AG10803 (cell line): Measurements from ENCODE around the gene APOO.
"Not testable (repeated sequence)": the region's sequence is repeated elsewhere in the genome, so short reads cannot be mapped to it uniquely, and the experiment has no call there.

Source experiments
- DNase-seq: peaks from one replicate; pipeline ENCODE4 v3.0.0; 2010; ENCODE audit warnings: low read depth
- H3K4me3 ChIP-seq: 2 replicates; pipeline ENCODE4 v1.5.1; 2011; ENCODE audit warnings: mild to moderate bottlenecking, low read length, control low read depth
- TF ChIP-seq, protein P1 (sequence below): conservative IDR thresholded peaks from 2 replicates; pipeline ENCODE4 v1.5.1; 2011; ENCODE audit warnings: mild to moderate bottlenecking, low read length, control low read depth, inconsistent platforms

APOO gene

DNA sequence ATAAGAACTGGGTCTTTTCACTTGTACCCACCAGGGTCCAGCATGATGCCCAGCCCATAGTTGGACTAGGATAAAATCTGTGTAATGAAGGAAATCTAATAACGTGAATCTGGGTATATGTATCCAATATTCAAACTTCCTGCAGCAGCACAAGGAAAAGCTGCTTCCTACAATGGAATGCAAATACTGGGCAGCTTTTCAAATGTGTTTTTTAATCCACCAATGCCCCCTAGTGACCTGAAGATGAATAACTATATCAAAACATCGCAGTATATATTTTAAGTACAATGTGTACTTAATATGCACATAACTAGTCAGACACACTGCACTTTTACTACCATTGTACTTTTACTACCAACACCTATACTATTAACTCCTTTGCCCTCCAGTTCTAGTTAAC, 5.3 kb downstream of the APOO start:
- TF ChIP-seq, protein P1, sequence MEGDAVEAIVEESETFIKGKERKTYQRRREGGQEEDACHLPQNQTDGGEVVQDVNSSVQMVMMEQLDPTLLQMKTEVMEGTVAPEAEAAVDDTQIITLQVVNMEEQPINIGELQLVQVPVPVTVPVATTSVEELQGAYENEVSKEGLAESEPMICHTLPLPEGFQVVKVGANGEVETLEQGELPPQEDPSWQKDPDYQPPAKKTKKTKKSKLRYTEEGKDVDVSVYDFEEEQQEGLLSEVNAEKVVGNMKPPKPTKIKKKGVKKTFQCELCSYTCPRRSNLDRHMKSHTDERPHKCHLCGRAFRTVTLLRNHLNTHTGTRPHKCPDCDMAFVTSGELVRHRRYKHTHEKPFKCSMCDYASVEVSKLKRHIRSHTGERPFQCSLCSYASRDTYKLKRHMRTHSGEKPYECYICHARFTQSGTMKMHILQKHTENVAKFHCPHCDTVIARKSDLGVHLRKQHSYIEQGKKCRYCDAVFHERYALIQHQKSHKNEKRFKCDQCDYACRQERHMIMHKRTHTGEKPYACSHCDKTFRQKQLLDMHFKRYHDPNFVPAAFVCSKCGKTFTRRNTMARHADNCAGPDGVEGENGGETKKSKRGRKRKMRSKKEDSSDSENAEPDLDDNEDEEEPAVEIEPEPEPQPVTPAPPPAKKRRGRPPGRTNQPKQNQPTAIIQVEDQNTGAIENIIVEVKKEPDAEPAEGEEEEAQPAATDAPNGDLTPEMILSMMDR = peak; percentile 54
- H3K4me3 ChIP-seq = 0 out of 2 replicates have a peak overlapping the region, but pooled peaks have one; percentile 15
- DNase-seq = peak; percentile 62

DNA sequence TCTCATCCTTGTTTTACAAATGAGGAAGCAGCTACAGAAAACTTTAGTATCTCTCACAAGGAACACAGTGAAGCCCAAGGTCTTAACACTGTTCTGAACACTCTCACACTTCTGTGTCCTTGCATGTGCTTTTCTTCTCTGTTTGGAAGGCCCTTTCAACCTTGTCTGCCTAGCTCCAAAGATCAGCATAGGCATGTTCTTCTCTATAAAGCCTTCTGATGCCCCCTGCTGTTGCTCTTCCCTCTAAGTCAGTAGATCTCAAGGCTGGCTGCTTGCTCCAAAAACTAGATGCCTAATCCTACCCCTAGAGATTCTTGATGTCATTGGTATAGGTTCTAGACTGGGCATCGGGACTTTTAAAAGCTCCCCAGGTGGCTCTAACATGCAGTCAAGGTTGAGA, 5.9 kb downstream of the APOO start:
- DNase-seq = peak; percentile 78
- H3K4me3 ChIP-seq = no peak overlapping the region
- TF ChIP-seq, protein P1 = peak; percentile 67

DNA sequence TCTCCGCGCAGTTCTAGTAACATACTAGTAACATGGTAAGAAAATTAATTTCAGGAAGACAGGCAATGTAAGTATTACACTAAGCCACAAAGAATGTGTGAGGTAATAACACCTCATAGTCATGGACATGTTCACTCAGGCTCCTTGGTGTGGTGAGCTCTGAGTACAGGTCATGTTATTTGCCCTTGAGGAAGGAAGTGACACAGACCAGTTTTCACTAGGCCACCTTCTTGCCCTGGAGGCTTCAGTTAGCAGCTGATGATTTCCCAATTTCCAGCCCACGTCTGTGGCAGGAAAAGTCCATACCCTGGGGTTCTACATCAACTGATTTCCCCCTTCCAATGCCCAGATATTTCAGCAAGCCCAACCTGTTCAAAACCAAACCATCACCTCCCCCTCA, 6.7 kb downstream of the APOO start:
- no peak overlapping the region for H3K4me3 ChIP-seq
- TF ChIP-seq, protein P1 = no peak
- peak; percentile 63 for DNase-seq

DNA sequence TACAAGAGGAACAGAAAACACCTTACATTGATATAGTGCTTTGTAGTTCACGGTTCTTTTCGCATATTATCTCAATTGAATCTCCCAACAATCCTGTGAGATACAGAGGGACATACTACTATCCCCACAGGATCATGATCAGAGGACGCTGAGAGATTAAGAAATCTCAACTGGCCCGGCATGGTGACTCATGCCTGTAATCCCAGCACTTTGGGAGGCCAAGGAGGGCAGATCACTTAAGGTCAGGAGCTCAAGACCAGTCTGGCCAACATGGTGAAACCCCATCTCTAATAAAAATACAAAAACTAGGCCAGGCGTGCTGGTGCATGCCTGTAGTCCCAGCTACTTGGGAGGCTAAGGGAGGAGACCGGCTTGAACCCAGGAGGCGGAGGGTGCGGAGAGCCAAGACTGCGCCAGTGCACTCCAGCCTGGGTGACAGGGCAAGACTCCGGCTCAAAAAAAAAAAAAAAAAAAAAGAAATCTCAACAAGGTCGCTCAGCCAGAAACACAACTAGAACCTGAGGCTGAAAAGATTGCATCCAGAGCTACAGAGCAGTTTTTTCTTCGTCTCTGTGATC, 7.4 kb downstream of the APOO start:
- TF ChIP-seq, protein P1 = no peak
- H3K4me3 ChIP-seq = no peak overlapping the region
- peak; percentile 18 for DNase-seq

DNA sequence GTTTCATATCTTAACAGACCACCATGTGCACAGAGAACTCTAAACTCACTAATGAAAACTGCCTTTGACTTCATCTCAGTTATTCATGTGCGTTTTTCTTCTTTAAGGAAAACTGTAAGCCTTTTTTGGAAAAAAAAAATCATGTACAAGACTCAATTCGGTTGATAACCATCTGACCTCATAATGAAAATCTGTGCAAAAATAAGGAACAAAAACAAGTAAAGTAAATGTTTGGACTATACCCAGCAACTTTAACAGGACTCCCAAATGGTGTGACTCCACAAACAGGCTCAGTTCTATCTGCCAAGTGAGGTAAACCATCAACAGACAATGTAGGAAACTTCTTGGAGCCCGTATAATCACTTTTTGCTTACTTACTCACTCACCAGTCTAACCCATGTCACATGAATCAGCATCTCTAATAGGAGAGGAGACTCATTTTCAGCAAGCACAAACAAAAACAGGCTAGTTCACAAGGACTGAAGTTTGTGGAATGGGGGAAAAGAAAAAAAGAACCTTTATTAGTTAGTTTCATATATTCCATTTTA, 9.3 kb downstream of the APOO start:
- H3K4me3 ChIP-seq = no peak overlapping the region
- TF ChIP-seq, protein P1 = no peak
- peak; percentile 33 for DNase-seq

DNA sequence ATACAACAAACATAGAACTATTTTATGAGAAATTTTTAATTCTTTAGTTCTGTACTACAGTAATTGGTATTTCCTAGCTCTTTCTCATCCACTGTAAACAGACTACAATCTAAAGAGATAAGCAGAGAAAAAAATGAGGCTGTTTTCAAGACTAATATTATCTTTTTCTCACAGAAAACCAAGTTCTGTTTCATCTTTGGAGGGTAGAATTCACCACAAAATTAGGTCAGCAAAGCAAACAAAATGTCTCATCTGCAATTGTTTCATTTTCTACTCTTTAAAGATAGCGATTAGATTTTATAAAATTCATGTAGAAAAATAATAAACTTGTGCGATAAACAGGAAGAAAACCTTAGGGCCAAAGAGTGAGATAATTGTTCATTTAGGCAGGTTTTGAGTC, 10.8 kb downstream of the APOO start:
- TF ChIP-seq, protein P1 = no peak
- no peak for DNase-seq
- no peak overlapping the region for H3K4me3 ChIP-seq

DNA sequence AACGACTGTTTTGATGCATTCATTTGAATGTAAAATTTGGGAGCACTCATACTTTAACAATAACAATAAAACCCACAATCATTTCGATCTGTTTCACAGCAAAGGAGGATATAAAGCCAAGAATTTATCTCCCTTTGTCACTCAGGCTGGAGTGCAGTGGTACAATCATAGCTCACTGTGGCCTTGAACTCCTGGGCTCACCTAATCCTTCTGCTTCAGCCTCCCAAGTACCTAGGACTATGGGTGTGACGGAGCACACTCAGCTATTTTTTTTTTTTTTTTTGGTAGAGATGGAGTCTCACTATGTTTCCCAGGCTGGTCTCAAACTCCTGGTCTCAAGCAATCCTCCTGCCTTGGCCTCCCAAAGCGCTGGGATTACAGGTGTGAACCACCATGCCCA, 11.2 kb downstream of the APOO start:
- not testable (repeated sequence) for H3K4me3 ChIP-seq, DNase-seq

DNA sequence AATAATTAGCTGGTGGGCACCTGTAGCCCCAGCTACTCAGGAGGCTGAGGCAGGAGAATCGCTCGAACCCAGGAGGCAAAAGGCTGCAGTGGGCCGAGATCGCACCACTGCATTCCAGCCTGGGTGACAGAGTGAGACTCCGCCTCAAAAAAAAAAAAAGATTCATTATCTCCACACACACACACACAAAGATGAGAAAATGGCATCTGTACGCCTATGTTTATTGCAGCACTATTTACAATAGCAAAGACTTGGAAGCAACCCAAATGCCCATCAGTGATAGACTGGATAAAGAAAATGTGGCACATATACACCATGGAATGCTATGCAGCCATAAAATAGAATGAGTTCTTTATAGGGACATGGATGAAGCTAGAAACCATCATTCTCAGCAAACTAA, 12.7 kb downstream of the APOO start:
- not testable (repeated sequence) for DNase-seq, H3K4me3 ChIP-seq
